HG02588 (cell line): ENCODE data around the gene TEKT4.
A peak's percentile ranks its signal among the peaks of the same experiment; 100 is the strongest.
"Not testable (repeated sequence)": the region's sequence is repeated elsewhere in the genome, so short reads cannot be mapped to it uniquely, and the experiment has no call there.

Experiments used
- ATAC-seq: cut with Tn5 transposase; IDR thresholded peaks from one replicate; pipeline ENCODE4 v1.9.1; 2021; ENCODE audit warnings: mild to moderate bottlenecking, moderate library complexity; ENCODE audit not compliant: unreplicated experiment

The TEKT4 gene

GRCh38 chr2:94871226-94872087, at the start of gene TEKT4:
Gene TEKT4 (plus strand): TSS chr2:94871430. CDS start chr2:94871580, 150 bp downstream.
- no peak for ATAC-seq

GRCh38 chr2:94839224-94839623, 32.0 kb upstream of the TEKT4 start:
- not testable (repeated sequence) for ATAC-seq

- ATAC-seq, result not testable (repeated sequence)
Measured at GRCh38 chr2:94856856-94857255, 14.4 kb upstream of the TEKT4 start.

GRCh38 chr2:94857367-94858162, 13.7 kb upstream of the TEKT4 start:
- ATAC-seq, result not testable (repeated sequence)

GRCh38 chr2:94858163-94858888, 12.9 kb upstream of the TEKT4 start:
- not testable (repeated sequence) for ATAC-seq

GRCh38 chr2:94861308-94862152, 9.7 kb upstream of the TEKT4 start:
- ATAC-seq, result no peak

- not testable (repeated sequence) for ATAC-seq
Measured at GRCh38 chr2:94862903-94863302, 8.3 kb upstream of the TEKT4 start.

- no peak for ATAC-seq
Measured at GRCh38 chr2:94869131-94869530, 2.1 kb upstream of the TEKT4 start.

- ATAC-seq, result no peak
Measured at GRCh38 chr2:94869552-94870439, 1.4 kb upstream of the TEKT4 start.

- ATAC-seq, result no peak
Measured at GRCh38 chr2:94870440-94871225, 597 bp upstream of the TEKT4 start.

- no peak for ATAC-seq
Measured at GRCh38 chr2:94872088-94872618, 923 bp downstream of the TEKT4 start.

- ATAC-seq, result no peak
Measured at GRCh38 chr2:94872676-94873361, 1.6 kb downstream of the TEKT4 start.

- ATAC-seq, result no peak
Measured at GRCh38 chr2:94873362-94874276, 2.4 kb downstream of the TEKT4 start.

GRCh38 chr2:94874277-94874997, 3.2 kb downstream of the TEKT4 start:
- ATAC-seq, result peak; percentile 76

- no peak for ATAC-seq
Measured at GRCh38 chr2:94875064-94875819, 4.0 kb downstream of the TEKT4 start.
